Neural cell (in vitro differentiated cells): Measurements from ENCODE around the gene SACS. TPM values are rescaled to one million over a fixed set of nuclear protein-coding genes. Genes with fewer than 3 reads are reported as not detected.

Experiments
- H2AFZ ChIP-seq: fragments of 200-600, 300-800 bp; sonication (generic), shearing (Covaris generic); 2 replicates; pipeline ENCODE4 v1.6.0; 2014; ENCODE audit warnings: low read depth, mild to moderate bottlenecking, antibody characterized with exemption, low read length, moderate library complexity
- H3F3A ChIP-seq: fragments of 200-600 bp; shearing (Covaris generic); 2 replicates; pipeline ENCODE4 v1.6.1; 2016; ENCODE audit warnings: mild to moderate bottlenecking, moderate library complexity, mixed read lengths, antibody characterized with exemption, low read length; ENCODE audit not compliant: insufficient read depth, poor library complexity, severe bottlenecking
- H3K27ac ChIP-seq: fragments of 200-600, 300-800 bp; sonication (generic), shearing (Covaris generic); 2 replicates; pipeline ENCODE4 v1.5.1; 2014; ENCODE audit warnings: mild to moderate bottlenecking, low read length, moderate library complexity
- H3K27me3 ChIP-seq: fragments of 300-800, 200-600 bp; sonication (generic), shearing (Covaris generic); 2 replicates; pipeline ENCODE4 v1.6.0; 2014; ENCODE audit warnings: mild to moderate bottlenecking, low read depth, low read length, moderate library complexity; ENCODE audit not compliant: insufficient read depth
- H3K36me3 ChIP-seq: fragments of 300-800, 200-600 bp; sonication (generic), shearing (Covaris generic); 2 replicates; pipeline ENCODE4 v1.5.1; 2014; ENCODE audit warnings: mild to moderate bottlenecking, antibody characterized with exemption, low read length, moderate library complexity; ENCODE audit not compliant: insufficient read depth
- H3K4me2 ChIP-seq: fragments of 300-800, 200-600 bp; sonication (generic), shearing (Covaris generic); 2 replicates; pipeline ENCODE4 v1.6.0; 2014; ENCODE audit warnings: mild to moderate bottlenecking, low read length
- H3K4me3 ChIP-seq: fragments of 300-800, 200-600 bp; sonication (generic), shearing (Covaris generic); 2 replicates; pipeline ENCODE4 v1.5.1; 2014; ENCODE audit warnings: mild to moderate bottlenecking, low read length, moderate library complexity
- H3K79me2 ChIP-seq: fragments of 200-600 bp; shearing (Covaris generic); replicated peaks from 2 replicates; pipeline ENCODE4 v1.6.0; 2014; ENCODE audit warnings: mild to moderate bottlenecking, low read length, moderate library complexity; ENCODE audit not compliant: insufficient read depth
- H3K9ac ChIP-seq: fragments of 300-800, 200-600 bp; sonication (generic), shearing (Covaris generic); 2 replicates; pipeline ENCODE4 v1.6.1; 2016; ENCODE audit warnings: mild to moderate bottlenecking, low read length, mixed read lengths
- H3K9me2 ChIP-seq: fragments of 200-600 bp; shearing (Covaris generic); 2 replicates; pipeline ENCODE4 v1.6.1; 2016; ENCODE audit warnings: mild to moderate bottlenecking, low read length, mixed read lengths; ENCODE audit not compliant: insufficient read depth
- H3K9me3 ChIP-seq: fragments of 200-600, 300-800 bp; sonication (generic), shearing (Covaris generic); 2 replicates; pipeline ENCODE4 v1.6.1; 2016; ENCODE audit warnings: mild to moderate bottlenecking, mixed run types, low read length, moderate library complexity, mixed read lengths
- H4K20me1 ChIP-seq: fragments of 200-600 bp; shearing (Covaris generic); 2 replicates; pipeline ENCODE4 v1.6.1; 2016; ENCODE audit warnings: mild to moderate bottlenecking, mixed run types; ENCODE audit not compliant: insufficient read depth
- EP300 ChIP-seq: fragments of 450-650 bp; conservative IDR thresholded peaks from 2 replicates; pipeline ENCODE4 v1.6.1; 2014; ENCODE audit warnings: antibody characterized with exemption, mild to moderate bottlenecking, moderate library complexity; ENCODE audit not compliant: poor library complexity, severe bottlenecking
- EZH2 ChIP-seq: fragments of 200-600, 300-800 bp; shearing (Covaris generic), sonication (generic); IDR thresholded peaks from 2 replicates; pipeline ENCODE4 v1.6.1; 2014; ENCODE audit warnings: antibody characterized with exemption, low read length, borderline replicate concordance, mild to moderate bottlenecking; ENCODE audit not compliant: insufficient read depth, poor library complexity, severe bottlenecking
- MXI1 ChIP-seq: fragments of 450-650 bp; conservative IDR thresholded peaks from 2 replicates; pipeline ENCODE4 v1.6.1; 2014; ENCODE audit warnings: antibody characterized with exemption, mild to moderate bottlenecking; ENCODE audit not compliant: poor library complexity, severe bottlenecking
- POLR2AphosphoS5 ChIP-seq: IDR thresholded peaks from 2 replicates; pipeline ENCODE4 v1.6.1; 2012
- RAD21 ChIP-seq: fragments of 450-650 bp; conservative IDR thresholded peaks from 2 replicates; pipeline ENCODE4 v1.6.1; 2014; ENCODE audit warnings: antibody characterized with exemption, mild to moderate bottlenecking, moderate library complexity
- REST ChIP-seq: IDR thresholded peaks from 2 replicates; pipeline ENCODE4 v1.6.1; 2012; ENCODE audit warnings: borderline replicate concordance
- SMC3 ChIP-seq: fragments of 450-650 bp; conservative IDR thresholded peaks from 2 replicates; pipeline ENCODE4 v1.6.1; 2014; ENCODE audit warnings: antibody characterized with exemption, mild to moderate bottlenecking, moderate library complexity; ENCODE audit not compliant: poor library complexity
- TAF1 ChIP-seq: IDR thresholded peaks from 2 replicates; pipeline ENCODE4 v1.6.1; 2012; ENCODE audit warnings: low read depth
- polyA plus RNA-seq: library from polyadenylated mRNA; depleted of rRNA; stranded (reverse); fragments of >200 nt; gene quantifications from 2 replicates; pipeline ENCODE4 v1.2.3, GENCODE V29; 2014
- TF ChIP-seq, protein P1 (sequence below): fragments of 450-650 bp; IDR thresholded peaks from 2 replicates; pipeline ENCODE4 v1.5.1; 2014; ENCODE audit warnings: antibody characterized with exemption, mild to moderate bottlenecking, moderate library complexity; ENCODE audit not compliant: poor library complexity, severe bottlenecking

Gene SACS
- polyA plus RNA-seq, 1 donor from 2014 or later, result 24.1 TPM

DNA sequence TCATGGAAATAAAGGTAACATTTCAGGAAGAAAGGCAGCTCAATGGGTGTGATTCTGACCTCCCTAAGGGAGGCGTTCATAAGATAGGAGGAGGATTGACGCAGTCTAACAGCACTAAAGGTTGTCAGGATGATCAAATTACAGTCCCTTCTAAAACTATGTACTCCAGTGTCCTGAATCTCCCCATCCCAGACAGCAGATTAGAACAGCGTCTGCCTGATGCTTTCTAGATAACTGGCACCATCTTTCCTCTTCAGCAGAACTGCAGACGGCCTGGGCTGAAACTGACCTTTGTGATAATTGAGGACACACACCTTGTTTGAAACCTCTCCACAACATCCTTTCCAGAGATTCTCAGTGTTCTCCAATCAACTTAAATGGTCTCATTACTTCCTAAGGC, 25.5 kb upstream of the SACS start:
- Histone ChIP-seq H3K27ac (no peak overlapping the region), H3K36me3 (no peaks in the 10 kb centered on the region), H3K9me2 (no peaks in the 10 kb centered on the region), H3K27me3 (no peaks in the 10 kb centered on the region), H4K20me1 (no peaks in the 10 kb centered on the region), H3K9me3 (no peaks in the 10 kb centered on the region), H2AFZ (no peak overlapping the region), H3K4me3 (no peak overlapping the region), H3F3A (no peaks in the 10 kb centered on the region), H3K79me2 (no peaks in the 10 kb centered on the region), H3K9ac (no peak overlapping the region), H3K4me2 (no peak overlapping the region)
- TF ChIP-seq RAD21, result no peak
- TF ChIP-seq EZH2, result no peak
- no peak for TF ChIP-seq SMC3
- TF ChIP-seq, protein P1, sequence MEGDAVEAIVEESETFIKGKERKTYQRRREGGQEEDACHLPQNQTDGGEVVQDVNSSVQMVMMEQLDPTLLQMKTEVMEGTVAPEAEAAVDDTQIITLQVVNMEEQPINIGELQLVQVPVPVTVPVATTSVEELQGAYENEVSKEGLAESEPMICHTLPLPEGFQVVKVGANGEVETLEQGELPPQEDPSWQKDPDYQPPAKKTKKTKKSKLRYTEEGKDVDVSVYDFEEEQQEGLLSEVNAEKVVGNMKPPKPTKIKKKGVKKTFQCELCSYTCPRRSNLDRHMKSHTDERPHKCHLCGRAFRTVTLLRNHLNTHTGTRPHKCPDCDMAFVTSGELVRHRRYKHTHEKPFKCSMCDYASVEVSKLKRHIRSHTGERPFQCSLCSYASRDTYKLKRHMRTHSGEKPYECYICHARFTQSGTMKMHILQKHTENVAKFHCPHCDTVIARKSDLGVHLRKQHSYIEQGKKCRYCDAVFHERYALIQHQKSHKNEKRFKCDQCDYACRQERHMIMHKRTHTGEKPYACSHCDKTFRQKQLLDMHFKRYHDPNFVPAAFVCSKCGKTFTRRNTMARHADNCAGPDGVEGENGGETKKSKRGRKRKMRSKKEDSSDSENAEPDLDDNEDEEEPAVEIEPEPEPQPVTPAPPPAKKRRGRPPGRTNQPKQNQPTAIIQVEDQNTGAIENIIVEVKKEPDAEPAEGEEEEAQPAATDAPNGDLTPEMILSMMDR, result no peak
- no peak for TF ChIP-seq MXI1
- no peak for TF ChIP-seq REST
- TF ChIP-seq EP300, result no peak
- no peak for TF ChIP-seq TAF1
- TF ChIP-seq POLR2AphosphoS5, result no peak

GRCh38 chr13:23456437-23457210, 23.1 kb upstream of the SACS start:
- no peak overlapping the region for H3K4me2 ChIP-seq
- no peaks in the 10 kb centered on the region for H3K27me3 ChIP-seq
- no peak overlapping the region for H3K27ac ChIP-seq
- H3K9me2 ChIP-seq, result no peaks in the 10 kb centered on the region
- H3K4me3 ChIP-seq, result no peak overlapping the region
- no peaks in the 10 kb centered on the region for H3K36me3 ChIP-seq
- no peaks in the 10 kb centered on the region for H3K9me3 ChIP-seq
- H4K20me1 ChIP-seq, result no peaks in the 10 kb centered on the region
- no peak overlapping the region for H3K9ac ChIP-seq
- H2AFZ ChIP-seq, result no peak overlapping the region
- no peaks in the 10 kb centered on the region for H3K79me2 ChIP-seq
- no peaks in the 10 kb centered on the region for H3F3A ChIP-seq
- TF ChIP-seq EZH2, result no peak
- no peak for TF ChIP-seq EP300
- no peak for TF ChIP-seq SMC3
- no peak for TF ChIP-seq RAD21
- TF ChIP-seq, protein P1, result no peak
- no peak for TF ChIP-seq POLR2AphosphoS5
- TF ChIP-seq REST, result no peak
- TF ChIP-seq TAF1, result no peak
- TF ChIP-seq MXI1, result no peak
